ENCODE data around the gene C1orf21. TPM values are rescaled to one million over a fixed set of nuclear protein-coding genes. Genes with fewer than 3 reads are reported as not detected.

The C1orf21 gene
- total RNA-seq, 1 experiment from 2014 or later, result 28.5 TPM

- TF ChIP-seq, protein P1, sequence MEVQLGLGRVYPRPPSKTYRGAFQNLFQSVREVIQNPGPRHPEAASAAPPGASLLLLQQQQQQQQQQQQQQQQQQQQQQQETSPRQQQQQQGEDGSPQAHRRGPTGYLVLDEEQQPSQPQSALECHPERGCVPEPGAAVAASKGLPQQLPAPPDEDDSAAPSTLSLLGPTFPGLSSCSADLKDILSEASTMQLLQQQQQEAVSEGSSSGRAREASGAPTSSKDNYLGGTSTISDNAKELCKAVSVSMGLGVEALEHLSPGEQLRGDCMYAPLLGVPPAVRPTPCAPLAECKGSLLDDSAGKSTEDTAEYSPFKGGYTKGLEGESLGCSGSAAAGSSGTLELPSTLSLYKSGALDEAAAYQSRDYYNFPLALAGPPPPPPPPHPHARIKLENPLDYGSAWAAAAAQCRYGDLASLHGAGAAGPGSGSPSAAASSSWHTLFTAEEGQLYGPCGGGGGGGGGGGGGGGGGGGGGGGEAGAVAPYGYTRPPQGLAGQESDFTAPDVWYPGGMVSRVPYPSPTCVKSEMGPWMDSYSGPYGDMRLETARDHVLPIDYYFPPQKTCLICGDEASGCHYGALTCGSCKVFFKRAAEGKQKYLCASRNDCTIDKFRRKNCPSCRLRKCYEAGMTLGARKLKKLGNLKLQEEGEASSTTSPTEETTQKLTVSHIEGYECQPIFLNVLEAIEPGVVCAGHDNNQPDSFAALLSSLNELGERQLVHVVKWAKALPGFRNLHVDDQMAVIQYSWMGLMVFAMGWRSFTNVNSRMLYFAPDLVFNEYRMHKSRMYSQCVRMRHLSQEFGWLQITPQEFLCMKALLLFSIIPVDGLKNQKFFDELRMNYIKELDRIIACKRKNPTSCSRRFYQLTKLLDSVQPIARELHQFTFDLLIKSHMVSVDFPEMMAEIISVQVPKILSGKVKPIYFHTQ (CRISPR knock-in tag; IDR thresholded peaks at IDR 0.05), result no peak
- TF ChIP-seq USF1 (CRISPR knock-in tag; IDR thresholded peaks at IDR 0.05), result no peak
- no peak for TF ChIP-seq ETV6 (CRISPR knock-in tag; IDR thresholded peaks at IDR 0.05)
- TF ChIP-seq NFE2L1 (CRISPR knock-in tag; IDR thresholded peaks at IDR 0.05), result no peak
- TF ChIP-seq ZNF263 (CRISPR knock-in tag; IDR thresholded peaks at IDR 0.05; ENCODE audit: low read depth), result no peak
- TF ChIP-seq, protein P2, sequence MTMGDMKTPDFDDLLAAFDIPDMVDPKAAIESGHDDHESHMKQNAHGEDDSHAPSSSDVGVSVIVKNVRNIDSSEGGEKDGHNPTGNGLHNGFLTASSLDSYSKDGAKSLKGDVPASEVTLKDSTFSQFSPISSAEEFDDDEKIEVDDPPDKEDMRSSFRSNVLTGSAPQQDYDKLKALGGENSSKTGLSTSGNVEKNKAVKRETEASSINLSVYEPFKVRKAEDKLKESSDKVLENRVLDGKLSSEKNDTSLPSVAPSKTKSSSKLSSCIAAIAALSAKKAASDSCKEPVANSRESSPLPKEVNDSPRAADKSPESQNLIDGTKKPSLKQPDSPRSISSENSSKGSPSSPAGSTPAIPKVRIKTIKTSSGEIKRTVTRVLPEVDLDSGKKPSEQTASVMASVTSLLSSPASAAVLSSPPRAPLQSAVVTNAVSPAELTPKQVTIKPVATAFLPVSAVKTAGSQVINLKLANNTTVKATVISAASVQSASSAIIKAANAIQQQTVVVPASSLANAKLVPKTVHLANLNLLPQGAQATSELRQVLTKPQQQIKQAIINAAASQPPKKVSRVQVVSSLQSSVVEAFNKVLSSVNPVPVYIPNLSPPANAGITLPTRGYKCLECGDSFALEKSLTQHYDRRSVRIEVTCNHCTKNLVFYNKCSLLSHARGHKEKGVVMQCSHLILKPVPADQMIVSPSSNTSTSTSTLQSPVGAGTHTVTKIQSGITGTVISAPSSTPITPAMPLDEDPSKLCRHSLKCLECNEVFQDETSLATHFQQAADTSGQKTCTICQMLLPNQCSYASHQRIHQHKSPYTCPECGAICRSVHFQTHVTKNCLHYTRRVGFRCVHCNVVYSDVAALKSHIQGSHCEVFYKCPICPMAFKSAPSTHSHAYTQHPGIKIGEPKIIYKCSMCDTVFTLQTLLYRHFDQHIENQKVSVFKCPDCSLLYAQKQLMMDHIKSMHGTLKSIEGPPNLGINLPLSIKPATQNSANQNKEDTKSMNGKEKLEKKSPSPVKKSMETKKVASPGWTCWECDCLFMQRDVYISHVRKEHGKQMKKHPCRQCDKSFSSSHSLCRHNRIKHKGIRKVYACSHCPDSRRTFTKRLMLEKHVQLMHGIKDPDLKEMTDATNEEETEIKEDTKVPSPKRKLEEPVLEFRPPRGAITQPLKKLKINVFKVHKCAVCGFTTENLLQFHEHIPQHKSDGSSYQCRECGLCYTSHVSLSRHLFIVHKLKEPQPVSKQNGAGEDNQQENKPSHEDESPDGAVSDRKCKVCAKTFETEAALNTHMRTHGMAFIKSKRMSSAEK (CRISPR knock-in tag; IDR thresholded peaks at IDR 0.05; ENCODE audit: borderline replicate concordance), result no peak
- TF ChIP-seq CREB1 (CRISPR knock-in tag; IDR thresholded peaks at IDR 0.05), result no peak
- no peak for TF ChIP-seq CTCF (IDR thresholded peaks at IDR 0.05)
- TF ChIP-seq JAZF1 (CRISPR knock-in tag; IDR thresholded peaks at IDR 0.05), result no peak
- no peak for TF ChIP-seq ZNF671 (CRISPR knock-in tag; IDR thresholded peaks at IDR 0.05)
- no peak for TF ChIP-seq NFYB (CRISPR knock-in tag; conservative IDR thresholded peaks at IDR 0.05; ENCODE audit: low read depth)
- no peak for TF ChIP-seq CBFB (CRISPR knock-in tag; IDR thresholded peaks at IDR 0.05; ENCODE audit: low read depth)
- TF ChIP-seq PRRX2 (CRISPR knock-in tag; IDR thresholded peaks at IDR 0.05), result no peak
- no peak for TF ChIP-seq ZNF121 (CRISPR knock-in tag; IDR thresholded peaks at IDR 0.05)
- TF ChIP-seq ZNF317 (CRISPR knock-in tag; IDR thresholded peaks at IDR 0.05; ENCODE audit: borderline replicate concordance, low read depth), result no peak
- no peak for TF ChIP-seq E2F4 (CRISPR knock-in tag; IDR thresholded peaks at IDR 0.05; ENCODE audit: borderline replicate concordance, low read depth)
- no peak for TF ChIP-seq MXD4 (CRISPR knock-in tag; IDR thresholded peaks at IDR 0.05; ENCODE audit: borderline replicate concordance)
These were observed 41.8 kb downstream of the C1orf21 start (continued) for GRCh38 chr1:184428604-184429003.

DNA sequence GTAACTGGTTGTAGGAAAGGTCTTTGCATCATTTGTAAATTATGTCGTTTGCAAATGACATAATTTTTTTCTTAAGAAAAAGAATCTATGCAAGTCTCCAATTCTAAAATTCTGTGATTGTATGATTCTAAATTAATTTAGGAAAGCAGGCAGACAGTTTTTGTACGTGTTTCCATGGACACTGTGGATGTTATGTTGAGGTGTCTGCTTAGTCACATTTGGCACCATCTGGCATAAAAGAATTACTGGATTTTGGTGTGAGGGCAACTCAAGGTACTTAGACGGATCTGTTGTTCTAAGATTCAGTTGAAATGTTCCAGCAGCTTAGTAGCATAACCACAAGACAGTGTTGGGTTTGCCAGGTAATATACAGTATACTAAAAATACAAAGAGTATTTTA lies 42.5 kb downstream of the C1orf21 start:
- Mint-ChIP-seq H3K36me3 (peaks cover 10% of the 10 kb centered on the region), H3K9me3 (peaks cover 11% of the 10 kb centered on the region), H3K4me1 (peaks cover 32% of the 10 kb centered on the region), H3K27me3 (ENCODE audit: low read depth) (no peaks in the 10 kb centered on the region), H3K27ac (no peak overlapping the region), H3K4me3 (no peak overlapping the region)
- ATAC-seq (no peak), DNase-seq (ENCODE audit: low spot score) (no peak)
- ChIA-PET POLR2A (no interaction called here), CTCF (interaction anchor here (1.2 kb wide), 1 partner anchor 234 kb away, joined by 3 read pairs; no protein-coding TSS in a partner anchor)
- no peak for TF ChIP-seq NFYB (CRISPR knock-in tag; conservative IDR thresholded peaks at IDR 0.05; ENCODE audit: low read depth)
- TF ChIP-seq, protein P3, sequence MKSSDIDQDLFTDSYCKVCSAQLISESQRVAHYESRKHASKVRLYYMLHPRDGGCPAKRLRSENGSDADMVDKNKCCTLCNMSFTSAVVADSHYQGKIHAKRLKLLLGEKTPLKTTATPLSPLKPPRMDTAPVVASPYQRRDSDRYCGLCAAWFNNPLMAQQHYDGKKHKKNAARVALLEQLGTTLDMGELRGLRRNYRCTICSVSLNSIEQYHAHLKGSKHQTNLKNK (CRISPR knock-in tag; IDR thresholded peaks at IDR 0.05), result no peak
- TF ChIP-seq KAT7 (CRISPR knock-in tag; IDR thresholded peaks at IDR 0.05; ENCODE audit: borderline replicate concordance), result no peak
- no peak for TF ChIP-seq TP53 (CRISPR knock-in tag; IDR thresholded peaks at IDR 0.05)
- TF ChIP-seq, protein P4, sequence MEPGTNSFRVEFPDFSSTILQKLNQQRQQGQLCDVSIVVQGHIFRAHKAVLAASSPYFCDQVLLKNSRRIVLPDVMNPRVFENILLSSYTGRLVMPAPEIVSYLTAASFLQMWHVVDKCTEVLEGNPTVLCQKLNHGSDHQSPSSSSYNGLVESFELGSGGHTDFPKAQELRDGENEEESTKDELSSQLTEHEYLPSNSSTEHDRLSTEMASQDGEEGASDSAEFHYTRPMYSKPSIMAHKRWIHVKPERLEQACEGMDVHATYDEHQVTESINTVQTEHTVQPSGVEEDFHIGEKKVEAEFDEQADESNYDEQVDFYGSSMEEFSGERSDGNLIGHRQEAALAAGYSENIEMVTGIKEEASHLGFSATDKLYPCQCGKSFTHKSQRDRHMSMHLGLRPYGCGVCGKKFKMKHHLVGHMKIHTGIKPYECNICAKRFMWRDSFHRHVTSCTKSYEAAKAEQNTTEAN (CRISPR knock-in tag; IDR thresholded peaks at IDR 0.05), result no peak
- TF ChIP-seq, protein P5, sequence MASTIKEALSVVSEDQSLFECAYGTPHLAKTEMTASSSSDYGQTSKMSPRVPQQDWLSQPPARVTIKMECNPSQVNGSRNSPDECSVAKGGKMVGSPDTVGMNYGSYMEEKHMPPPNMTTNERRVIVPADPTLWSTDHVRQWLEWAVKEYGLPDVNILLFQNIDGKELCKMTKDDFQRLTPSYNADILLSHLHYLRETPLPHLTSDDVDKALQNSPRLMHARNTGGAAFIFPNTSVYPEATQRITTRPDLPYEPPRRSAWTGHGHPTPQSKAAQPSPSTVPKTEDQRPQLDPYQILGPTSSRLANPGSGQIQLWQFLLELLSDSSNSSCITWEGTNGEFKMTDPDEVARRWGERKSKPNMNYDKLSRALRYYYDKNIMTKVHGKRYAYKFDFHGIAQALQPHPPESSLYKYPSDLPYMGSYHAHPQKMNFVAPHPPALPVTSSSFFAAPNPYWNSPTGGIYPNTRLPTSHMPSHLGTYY (CRISPR knock-in tag; IDR thresholded peaks at IDR 0.05), result no peak

Data from WTC11 (cell line).